Psoas muscle (tissue), 8 donors: ENCODE measurements around the gene CDK5RAP2. TPM values are rescaled to one million over a fixed set of nuclear protein-coding genes. Genes with fewer than 3 reads are reported as not detected.

Experiments
- ATAC-seq, 4 donors: fragments of 200-7000 bp; cut with Tn5 transposase; one replicate each; pipeline ENCODE4 v1.9.1; 2020; ENCODE audit warnings: moderate library complexity in 3 of 4, mild to moderate bottlenecking in 2 of 4
- DNase-seq, 2 donors: peaks; one replicate each; pipeline ENCODE4 v3.0.0-alpha.2; 2020
- H3K27ac ChIP-seq: fragments of 200-600 bp; one replicate; pipeline ENCODE4 v1.8.0; 2022
- H3K27me3 ChIP-seq, 3 donors: fragments of 200-600 bp in 1 of 3; one replicate each; pipeline versions ENCODE4 v1.6.1 to v1.8.0; 2013 to 2022; ENCODE audit warnings: low read length in 2 of 3, mild to moderate bottlenecking in 2 of 3, moderate library complexity in 1 of 3; ENCODE audit not compliant: insufficient read depth in 3 of 3
- H3K36me3 ChIP-seq, 2 donors: fragments of 200-600 bp in 1 of 2; one replicate each; pipeline versions ENCODE4 v1.6.1 to v1.8.0; 2013 to 2022; ENCODE audit warnings: low read depth in 1 of 2, mild to moderate bottlenecking in 1 of 2, moderate library complexity in 1 of 2; ENCODE audit not compliant: insufficient read depth in 1 of 2
- H3K4me1 ChIP-seq: fragments of 200-600 bp; one replicate; pipeline ENCODE4 v1.8.0; 2022
- H3K4me3 ChIP-seq: fragments of 200-600 bp; one replicate; pipeline ENCODE4 v1.8.0; 2022; ENCODE audit warnings: mild to moderate bottlenecking
- H3K9me3 ChIP-seq: fragments of 200-600 bp; one replicate; pipeline ENCODE4 v1.8.0; 2022
- CTCF ChIP-seq: fragments of 200-600 bp; IDR thresholded peaks from one replicate; pipeline ENCODE4 v1.8.0; 2022; ENCODE audit warnings: antibody characterized with exemption
- WGBS, 3 donors: extraction: QIAGEN DNeasy Blood & Tissue Kit; methylation state at CpG; one replicate each; pipeline versions ENCODE4 v1.1.6 to v1.1.7; 2013; 5-methylcytosine and 5-hydroxymethylcytosine counted together
- intact Hi-C, 2 donors: fragments of 100-400 bp; cut with DNase I; formaldehyde crosslinking; loops; one replicate each; pipeline versions ENCODE4 v1.11.0 to v1.14.2; 2022
- polyA plus RNA-seq, 3 donors: library from polyadenylated mRNA; stranded (reverse); fragments of 200-250 nt; gene quantifications; one replicate each; pipeline ENCODE4 v1.2.3, GENCODE V29; 2013
- total RNA-seq, 4 donors: library from RNA; stranded (reverse); fragmentation: NEBNext Ultra II Directional in 2 of 4; extraction: Animal tissue kit (Norgen Biotek cat#: 25700) in 2 of 4; gene quantifications; one replicate each; pipeline versions ENCODE4 v1.2.1 to v1.2.4, GENCODE V29; 2021 to 2023
- donor health status: healthy with polysubstance abuse.
- donor health status: DM: no; HTN: no; CAD: no; lungs with moderate emphysema.
- donor health status: Bipolar disorder and iron deficiency.
- donor health status: healthy.
- donor health status: DM: yes; HTN: yes; CAD: no.
- donor health status: DM: no; HTN: no; CAD: no.
- donor health status: DM: no; HTN: no; CAD: no.
- donor health status: DM: yes; HTN: yes; CAD: no.

CDK5RAP2 gene
- total and polyA plus RNA-seq, 7 donors, result 26.0 to 95.1 (median 60.3) TPM

GRCh38 chr9:120545701-120546550 is 34.0 kb downstream of the CDK5RAP2 start:
- H3K36me3 ChIP-seq, result peaks cover 7 to 91% of the 10 kb centered on the region in 2 donors
- no peaks in the 10 kb centered on the region for H3K9me3 ChIP-seq
- intact Hi-C loops, result no loop called here
- H3K27me3 ChIP-seq, result no peaks in the 10 kb centered on the region
- no peak for ATAC-seq
- DNase-seq, result no peak
- no peak overlapping the region for H3K4me3 ChIP-seq
- no peak overlapping the region for H3K27ac ChIP-seq
- 78 to 87% (median 80%) methylated on average over 6 of the region's 6 CpGs for WGBS, 3 donors
- H3K4me1 ChIP-seq, result no peaks in the 10 kb centered on the region
- TF ChIP-seq CTCF, result no peak

GRCh38 chr9:120544441-120544840 is 35.5 kb downstream of the CDK5RAP2 start:
- Histone ChIP-seq H3K27me3 (no peaks in the 10 kb centered on the region), H3K36me3 (peaks cover 2 to 91% of the 10 kb centered on the region in 2 donors), H3K4me1 (no peaks in the 10 kb centered on the region), H3K9me3 (no peaks in the 10 kb centered on the region), H3K27ac (no peak overlapping the region), H3K4me3 (no peak overlapping the region)
- WGBS, 3 donors, result 23 to 31% (median 29%) methylated on average over 1 of the region's 1 CpG
- intact Hi-C loops, result no loop called here
- DNase-seq, result peak; percentile 21 to 74
- ATAC-seq, result peak in 3 of 4 donors; percentile 71 to 95 (median 93)
- TF ChIP-seq CTCF, result no peak

- no peaks in the 10 kb centered on the region for H3K9me3 ChIP-seq
- TF ChIP-seq CTCF, result no peak
- intact Hi-C loops, result no loop called here
- no peak overlapping the region for H3K4me3 ChIP-seq
- H3K27ac ChIP-seq, result no peak overlapping the region
- no peaks in the 10 kb centered on the region for H3K4me1 ChIP-seq
- no peak for DNase-seq
- peaks cover 0 to 91% of the 10 kb centered on the region in 2 donors for H3K36me3 ChIP-seq
- WGBS, 3 donors, result 95 to 98% (median 96%) methylated on average over 7 of the region's 7 CpGs
- H3K27me3 ChIP-seq, result no peaks in the 10 kb centered on the region
- ATAC-seq, result no peak
Measured at GRCh38 chr9:120542701-120543490, 37.1 kb downstream of the CDK5RAP2 start.

- Histone ChIP-seq H3K4me3 (no peak overlapping the region), H3K9me3 (no peaks in the 10 kb centered on the region), H3K4me1 (no peaks in the 10 kb centered on the region), H3K36me3 (peaks cover 4 to 94% of the 10 kb centered on the region in 2 donors), H3K27me3 (no peaks in the 10 kb centered on the region), H3K27ac (no peak overlapping the region)
- intact Hi-C loops, result no loop called here
- ATAC-seq, result no peak
- WGBS, 3 donors, result 85 to 91% (median 87%) methylated on average over 2 of the region's 2 CpGs
- no peak for TF ChIP-seq CTCF
- DNase-seq, result no peak
Measured at GRCh38 chr9:120541921-120542320, 38.0 kb downstream of the CDK5RAP2 start.
